Endometrial microvascular endothelial cells (primary cell): ENCODE measurements around the gene OR2V1. TPM values are rescaled to one million over a fixed set of nuclear protein-coding genes. Genes with fewer than 3 reads are reported as not detected.

ENCODE experiments used
- in situ Hi-C: cut with HindIII; loops from 2 replicates; pipeline ENCODE4 v1.10.0; 2017; ENCODE audit warnings: low sequenced_read_pairs, low pct_unique_long_range_greater_than_20kb; ENCODE audit errors: inconsistent ontology term
- total RNA-seq: library from RNA; depleted of rRNA; stranded (reverse); fragments of >200 nt; gene quantifications from one replicate; pipeline ENCODE4 v1.2.3, GENCODE V29; 2015; ENCODE audit errors: inconsistent ontology term

OR2V1 gene
- total RNA-seq, 1 donor from 2014 or later, result not detected

- in situ Hi-C loops, result no loop called here
Observed at GRCh38 chr5:181088289-181088688, 42.7 kb downstream of the OR2V1 start.

- in situ Hi-C loops, result no loop called here
Observed at GRCh38 chr5:181087309-181087708, 43.7 kb downstream of the OR2V1 start.

GRCh38 chr5:181086884-181087205, 44.1 kb downstream of the OR2V1 start:
- in situ Hi-C loops, result no loop called here

GRCh38 chr5:181086026-181086883, 44.7 kb downstream of the OR2V1 start:
- in situ Hi-C loops, result no loop called here

- in situ Hi-C loops, result no loop called here
Observed at GRCh38 chr5:181084621-181085195, 46.3 kb downstream of the OR2V1 start.

GRCh38 chr5:181081989-181082388, 49.0 kb downstream of the OR2V1 start:
- in situ Hi-C loops, result no loop called here

- in situ Hi-C loops, result no loop called here
Observed at GRCh38 chr5:181076920-181077319, 54.0 kb downstream of the OR2V1 start.

Other genes starting within 250 kb of the OR2V1 start
- gene BTNL8, start 232.0 kb downstream of the OR2V1 start, total RNA-seq, result not detected
- gene BTNL3, start 142.3 kb downstream of the OR2V1 start, total RNA-seq, result not detected
- gene BTNL9, start 90.9 kb downstream of the OR2V1 start, total RNA-seq, result not detected
- gene OR2V2, start 16.4 kb upstream of the OR2V1 start, total RNA-seq, result not detected
- gene TRIM7, start 74.0 kb upstream of the OR2V1 start, total RNA-seq, result 5.3 TPM
- 9.8 TPM for gene TRIM41, start 92.1 kb upstream of the OR2V1 start, total RNA-seq
- gene RACK1, start 112.7 kb upstream of the OR2V1 start, total RNA-seq, result 2,930 TPM
- gene TRIM52, start 130.0 kb upstream of the OR2V1 start, total RNA-seq, result 3.9 TPM
- not detected for gene OR4F3, start 236.1 kb upstream of the OR2V1 start, total RNA-seq